Tibial artery (tissue), 4 donors: Measurements from ENCODE around the gene AARS1.
"Not testable (repeated sequence)": the region's sequence is repeated elsewhere in the genome, so short reads cannot be mapped to it uniquely, and the experiment has no call there.

Source experiments
- DNase-seq, 2 donors: peaks; one replicate each; pipeline ENCODE4 v3.0.0-alpha.2; 2019
- H3K27ac ChIP-seq, 2 donors: fragments of 200-600 bp; sonication (generic) in 1 of 2; 1 replicate in 1 of 2; 2 replicates in 1 of 2; pipeline ENCODE4 v1.5.1; 2018 to 2019; ENCODE audit warnings: mild to moderate bottlenecking in 1 of 2
- H3K27me3 ChIP-seq, 2 donors: fragments of 200-600 bp; sonication (generic) in 1 of 2; one replicate each; pipeline versions ENCODE4 v1.5.1 to v1.6.0; 2016 to 2019
- H3K36me3 ChIP-seq, 3 donors: fragments of 200-600 bp; sonication (generic) in 2 of 3; one replicate each; pipeline ENCODE4 v1.5.1; 2016 to 2019; ENCODE audit warnings: mild to moderate bottlenecking in 2 of 3
- H3K4me1 ChIP-seq, 4 donors: fragments of 200-600 bp; sonication (generic) in 2 of 4; 1 replicate in 3 of 4; 2 replicates in 1 of 4; pipeline ENCODE4 v1.5.1; 2016 to 2019
- H3K4me3 ChIP-seq, 2 donors: fragments of 200-600 bp; sonication (generic) in 1 of 2; 1 replicate in 1 of 2; 2 replicates in 1 of 2; pipeline ENCODE4 v1.5.1; 2018 to 2019; ENCODE audit warnings: mild to moderate bottlenecking in 2 of 2
- H3K9me3 ChIP-seq, 3 donors: fragments of 200-600 bp; sonication (generic) in 1 of 3; one replicate each; pipeline ENCODE4 v1.5.1; 2016 to 2019
- CTCF ChIP-seq, 2 experiments: fragments of 200-600 bp in 1 of 2; fragments of 450-650 bp in 1 of 2; IDR thresholded peaks; one replicate each; pipeline ENCODE4 v1.5.1; 2017 to 2019; ENCODE audit warnings: antibody characterized with exemption in 2 of 2, mild to moderate bottlenecking in 1 of 2, moderate library complexity in 1 of 2
- intact Hi-C: fragments of 100-400 bp; cut with DNase I; formaldehyde crosslinking; loops from one replicate; pipeline ENCODE4 v1.15.0; 2023; ENCODE audit warnings: low total_unique reads

Gene AARS1

GRCh38 chr16:70267922-70268321 is 21.4 kb downstream of the AARS1 start:
- H3K27ac ChIP-seq, DNase-seq, H3K27me3 ChIP-seq, H3K4me1 ChIP-seq, intact Hi-C loops, H3K4me3 ChIP-seq, H3K9me3 ChIP-seq: not testable (repeated sequence)
- peaks cover 91 to 100% (median 94%) of the 10 kb centered on the region in 3 donors for H3K36me3 ChIP-seq
- peak in 1 of 2 experiments; percentile 2 for TF ChIP-seq CTCF (IDR thresholded peaks at IDR 0.05)

GRCh38 chr16:70267516-70267915 is 21.8 kb downstream of the AARS1 start:
- H3K27me3 ChIP-seq: no peaks in the 10 kb centered on the region
- H3K4me3 ChIP-seq: no peak overlapping the region
- intact Hi-C loops: no loop called here
- TF ChIP-seq CTCF (IDR thresholded peaks at IDR 0.05): peak; percentile 37 to 48
- H3K36me3 ChIP-seq: peaks cover 93 to 100% (median 94%) of the 10 kb centered on the region in 3 donors
- peak in 1 of 2 donors; percentile 54 for DNase-seq
- H3K4me1 ChIP-seq: no peaks in the 10 kb centered on the region
- no peaks in the 10 kb centered on the region for H3K9me3 ChIP-seq
- no peak overlapping the region for H3K27ac ChIP-seq

GRCh38 chr16:70259903-70260302 is 29.4 kb downstream of the AARS1 start:
- H3K4me1 ChIP-seq, H3K4me3 ChIP-seq, intact Hi-C loops, H3K27me3 ChIP-seq, H3K9me3 ChIP-seq, H3K27ac ChIP-seq: not testable (repeated sequence)
- peaks cover 96 to 100% (median 98%) of the 10 kb centered on the region in 3 donors for H3K36me3 ChIP-seq
- peak in 1 of 2 donors; percentile 23 for DNase-seq

- Histone ChIP-seq H3K27me3 (no peaks in the 10 kb centered on the region), H3K36me3 (peaks cover 91 to 100% (median 98%) of the 10 kb centered on the region in 3 donors), H3K9me3 (no peaks in the 10 kb centered on the region), H3K4me3 (no peak overlapping the region), H3K4me1 (no peaks in the 10 kb centered on the region), H3K27ac (no peak overlapping the region)
- no peak for TF ChIP-seq CTCF (IDR thresholded peaks at IDR 0.05)
- intact Hi-C loops: no loop called here
- peak in 1 of 2 donors; percentile 12 for DNase-seq
Measured at GRCh38 chr16:70258946-70259345, 30.4 kb downstream of the AARS1 start.

GRCh38 chr16:70258065-70258464 is 31.2 kb downstream of the AARS1 start:
- Histone ChIP-seq H3K27me3 (no peaks in the 10 kb centered on the region), H3K4me1 (no peaks in the 10 kb centered on the region), H3K9me3 (no peaks in the 10 kb centered on the region), H3K36me3 (peaks cover 90 to 99% (median 98%) of the 10 kb centered on the region in 3 donors), H3K4me3 (no peak overlapping the region), H3K27ac (no peak overlapping the region)
- DNase-seq: peak in 1 of 2 donors; percentile 62
- intact Hi-C loops: no loop called here
- no peak for TF ChIP-seq CTCF (IDR thresholded peaks at IDR 0.05)

GRCh38 chr16:70257391-70257790 is 31.9 kb downstream of the AARS1 start:
- H3K36me3 ChIP-seq: peaks cover 90 to 99% (median 98%) of the 10 kb centered on the region in 3 donors
- H3K27me3 ChIP-seq: no peaks in the 10 kb centered on the region
- no peak overlapping the region for H3K27ac ChIP-seq
- no peak for TF ChIP-seq CTCF (IDR thresholded peaks at IDR 0.05)
- no peaks in the 10 kb centered on the region for H3K4me1 ChIP-seq
- DNase-seq: no peak
- H3K9me3 ChIP-seq: no peaks in the 10 kb centered on the region
- no peak overlapping the region for H3K4me3 ChIP-seq
- intact Hi-C loops: no loop called here
